HepG2 (cell line): ENCODE data around the gene MGST2. TPM values are rescaled to one million over a fixed set of nuclear protein-coding genes. Genes with fewer than 3 reads are reported as not detected.
A peak's percentile ranks its signal among the peaks of the same experiment; 100 is the strongest.

ENCODE experiments used
- ATM ChIP-seq: fragments of 450-650 bp; IDR thresholded peaks from 2 replicates; pipeline ENCODE4 v1.7.1; 2017; ENCODE audit warnings: mild to moderate bottlenecking, borderline replicate concordance
- CBFB ChIP-seq: sonication (generic); formaldehyde crosslinking; IDR thresholded peaks from 2 replicates; pipeline ENCODE4 v1.4.0; 2020; ENCODE audit warnings: missing genetic modification reagents
- CEBPB ChIP-seq: IDR thresholded peaks from 2 replicates; pipeline ENCODE4 v1.6.1; 2011; ENCODE audit warnings: low read depth, low read length, improper control_type of control experiment, borderline replicate concordance
- CENPBD1 ChIP-seq: sonication (generic); formaldehyde crosslinking; IDR thresholded peaks from 2 replicates; pipeline ENCODE4 v1.8.0; 2022; ENCODE audit warnings: missing genetic modification reagents, low read depth, mild to moderate bottlenecking, borderline replicate concordance
- FOXK1 ChIP-seq: sonication (generic); formaldehyde crosslinking; IDR thresholded peaks from 2 replicates; pipeline ENCODE4 v1.4.0; 2020; ENCODE audit warnings: low read depth, missing genetic modification reagents, borderline replicate concordance
- GABPA ChIP-seq, 2 experiments: IDR thresholded peaks; 2 replicates each; pipeline ENCODE4 v1.6.1; 2011 to 2016; ENCODE audit warnings: low read depth in 2 of 2, low read length in 1 of 2, missing biosample characterization in 1 of 2, missing genetic modification characterization in 1 of 2
- GABPB1 ChIP-seq: IDR thresholded peaks from 2 replicates; pipeline ENCODE4 v1.6.1; 2016; ENCODE audit warnings: mild to moderate bottlenecking, missing genetic modification reagents, moderate library complexity, missing compliant biosample characterization
- GATAD1 ChIP-seq: IDR thresholded peaks from 2 replicates; pipeline ENCODE4 v1.6.1; 2016; ENCODE audit warnings: missing genetic modification reagents, missing compliant biosample characterization
- GLMP ChIP-seq: sonication (generic); formaldehyde crosslinking; IDR thresholded peaks from 2 replicates; pipeline ENCODE4 v1.9.0; 2021; ENCODE audit warnings: missing genetic modification reagents, mild to moderate bottlenecking, borderline replicate concordance
- HDAC2 ChIP-seq: sonication (generic); formaldehyde crosslinking; IDR thresholded peaks from 2 replicates; pipeline ENCODE4 v1.4.0; 2020; ENCODE audit warnings: missing genetic modification reagents
- HMGA1 ChIP-seq: sonication (generic); formaldehyde crosslinking; conservative IDR thresholded peaks from 2 replicates; pipeline ENCODE4 v1.4.0; 2020; ENCODE audit warnings: missing genetic modification reagents
- HOXA3 ChIP-seq: sonication (generic); formaldehyde crosslinking; IDR thresholded peaks from 2 replicates; pipeline ENCODE4 v1.5.0; 2020; ENCODE audit warnings: missing genetic modification reagents
- IRF2 ChIP-seq: IDR thresholded peaks from 2 replicates; pipeline ENCODE4 v1.6.1; 2018; ENCODE audit warnings: missing genetic modification reagents, missing compliant biosample characterization
- ISX ChIP-seq: sonication (generic); formaldehyde crosslinking; conservative IDR thresholded peaks from 2 replicates; pipeline ENCODE4 v1.5.0; 2020; ENCODE audit warnings: missing genetic modification reagents
- LBX2 ChIP-seq: sonication (generic); formaldehyde crosslinking; IDR thresholded peaks from 2 replicates; pipeline ENCODE4 v1.5.0; 2020; ENCODE audit warnings: missing genetic modification reagents, mild to moderate bottlenecking, borderline replicate concordance
- PRDM10 ChIP-seq: sonication (generic); formaldehyde crosslinking; IDR thresholded peaks from 2 replicates; pipeline ENCODE4 v1.4.0; 2020; ENCODE audit warnings: low read depth, missing genetic modification reagents
- RBFOX2 ChIP-seq: fragments of 200-400 bp; formaldehyde crosslinking; IDR thresholded peaks from 2 replicates; pipeline ENCODE4 v1.6.1; 2017; ENCODE audit warnings: low read depth, mild to moderate bottlenecking, low read length
- RFXANK ChIP-seq: IDR thresholded peaks from 2 replicates; pipeline ENCODE4 v1.6.1; 2016
- SAP130 ChIP-seq: IDR thresholded peaks from 2 replicates; pipeline ENCODE4 v1.6.1; 2016; ENCODE audit warnings: low read depth
- SMARCC2 ChIP-seq: fragments of 450-650 bp; IDR thresholded peaks from 2 replicates; pipeline ENCODE4 v1.6.1; 2017; ENCODE audit warnings: antibody characterized with exemption, mild to moderate bottlenecking
- TCF12 ChIP-seq, 2 experiments: fragments of 450-650 bp in 1 of 2; sonication (generic) in 1 of 2; formaldehyde crosslinking in 1 of 2; IDR thresholded peaks; 2 replicates each; pipeline versions ENCODE4 v1.6.1 to v1.8.0; 2017 to 2022; ENCODE audit warnings: antibody characterized with exemption in 1 of 2, mild to moderate bottlenecking in 1 of 2, missing genetic modification reagents in 1 of 2, moderate library complexity in 1 of 2
- YEATS4 ChIP-seq: sonication (generic); formaldehyde crosslinking; IDR thresholded peaks from 2 replicates; pipeline ENCODE4 v1.4.0; 2020; ENCODE audit warnings: missing genetic modification reagents, borderline replicate concordance
- ZFY ChIP-seq: sonication (generic); formaldehyde crosslinking; IDR thresholded peaks from 2 replicates; pipeline ENCODE4 v1.4.0; 2020; ENCODE audit warnings: missing genetic modification reagents
- ZNF552 ChIP-seq: sonication (generic); formaldehyde crosslinking; IDR thresholded peaks from 2 replicates; pipeline ENCODE4 v1.9.0; 2022; ENCODE audit warnings: missing genetic modification reagents, mild to moderate bottlenecking, borderline replicate concordance
- ZNF589 ChIP-seq: sonication (generic); formaldehyde crosslinking; conservative IDR thresholded peaks from 2 replicates; pipeline ENCODE4 v1.8.0; 2022; ENCODE audit warnings: mild to moderate bottlenecking, moderate library complexity, missing genetic modification reagents
- polyA plus RNA-seq, 8 experiments: library from polyadenylated mRNA; depleted of rRNA in 3 of 8; stranded (reverse) in 7 of 8; unstranded in 1 of 8; fragments of >200 nt; fragmentation: Illumina TruSeq in 4 of 8; extraction: Trizol in 4 of 8; gene quantifications; 2 replicates each; pipeline versions ENCODE4 v1.2.1 to v1.2.3, GENCODE V29; 2011 to 2016; ENCODE audit warnings: low read depth in 4 of 8, missing spikeins in 1 of 8, mixed read lengths in 1 of 8; ENCODE audit not compliant: insufficient read depth in 1 of 8
- total RNA-seq, 5 experiments: library from RNA; depleted of rRNA; stranded (reverse); fragments of >200 nt; fragmentation: Illumina TruSeq; extraction: Trizol; gene quantifications; 2 replicates each; pipeline ENCODE4 v1.2.3, GENCODE V29; 2016; ENCODE audit warnings: low read depth in 1 of 5

MGST2 gene
- total and polyA plus RNA-seq, 2 of the 13 experiments (the other 11 are each of a cell fraction or from before 2014, with no cell fraction given): 205 to 416 TPM

- TF ChIP-seq HDAC2 (CRISPR knock-in tag) (peak; percentile 87), ATM (no peak), RBFOX2 (no peak), TCF12 (IDR thresholded peaks at IDR 0.05) (no peak), TCF12 (CRISPR knock-in tag; IDR thresholded peaks at IDR 0.05) (no peak), SMARCC2 (no peak), ISX (CRISPR knock-in tag) (no peak), LBX2 (no peak), ZNF589 (no peak), PRDM10 (no peak), HOXA3 (CRISPR knock-in tag) (no peak), GABPA (IDR thresholded peaks at IDR 0.05; ENCODE audit: low read depth, low read length) (no peak), GABPA (CRISPR knock-in tag; IDR thresholded peaks at IDR 0.05; ENCODE audit: low read depth) (no peak), FOXK1 (CRISPR knock-in tag) (no peak), ZNF552 (CRISPR knock-in tag) (no peak), GLMP (CRISPR knock-in tag) (no peak), HMGA1 (CRISPR knock-in tag) (no peak), IRF2 (CRISPR knock-in tag) (peak; percentile 50; the same call in 1 of the 2 replicates), YEATS4 (no peak), CEBPB (no peak), SAP130 (CRISPR knock-in tag) (peak; percentile 70), RFXANK (no peak), ZFY (no peak), CBFB (no peak), GABPB1 (CRISPR knock-in tag) (no peak), CENPBD1 (no peak), GATAD1 (CRISPR knock-in tag) (no peak)
Measured at GRCh38 chr4:139738846-139739613, 73.4 kb downstream of the MGST2 start (continued).
